Skin epidermis (tissue), 12 donors: ENCODE measurements around the gene ZNF335.

Source experiments
- H3K27ac ChIP-seq, 21 experiments: fragments of 200-600 bp; sonication (generic) in 11 of 21; one replicate each; pipeline ENCODE4 v1.5.0; 2020; ENCODE audit warnings: mild to moderate bottlenecking in 3 of 21, inconsistent platforms in 2 of 21, moderate library complexity in 2 of 21
- H3K4me3 ChIP-seq, 7 experiments: fragments of 200-600 bp; sonication (generic) in 2 of 7; one replicate each; pipeline ENCODE4 v1.5.0; 2020; ENCODE audit warnings: inconsistent platforms in 2 of 7, mild to moderate bottlenecking in 2 of 7, moderate library complexity in 1 of 7

ZNF335 gene

GRCh38 chr20:45981261-45981660, 9.3 kb upstream of the ZNF335 start:
- H3K27ac ChIP-seq, result no peak overlapping the region
- H3K4me3 ChIP-seq, result no peak overlapping the region

GRCh38 chr20:45976086-45976485, 4.1 kb upstream of the ZNF335 start:
- Histone ChIP-seq H3K4me3 (no peak overlapping the region), H3K27ac (no peak overlapping the region)

GRCh38 chr20:45975686-45976085, 3.7 kb upstream of the ZNF335 start:
- H3K4me3 ChIP-seq, result no peak overlapping the region

GRCh38 chr20:45974896-45975565, 3.0 kb upstream of the ZNF335 start:
- Histone ChIP-seq H3K4me3 (no peak overlapping the region), H3K27ac (peak overlapping the region in 2 of 21 experiments; percentile 1 to 5)

More at GRCh38 chr20:45975686-45976085, 3.7 kb upstream of the ZNF335 start:
- no peak overlapping the region for H3K27ac ChIP-seq

GRCh38 chr20:45972500-45973183, 639 bp upstream of the ZNF335 start:
- H3K27ac ChIP-seq, result peak overlapping the region in 19 of 21 experiments; percentile 98 to 100 (median 100)
- peak overlapping the region; percentile 65 to 94 (median 87) for H3K4me3 ChIP-seq

GRCh38 chr20:45971425-45971674, 653 bp downstream of the ZNF335 start:
- peak overlapping the region; percentile 98 to 100 (median 100) for H3K27ac ChIP-seq
- peak overlapping the region; percentile 65 to 94 (median 87) for H3K4me3 ChIP-seq

GRCh38 chr20:45970646-45971424, 1.2 kb downstream of the ZNF335 start:
- H3K27ac ChIP-seq, result peak overlapping the region; percentile 98 to 100 (median 100)
- peak overlapping the region; percentile 65 to 94 (median 87) for H3K4me3 ChIP-seq

- Histone ChIP-seq H3K27ac (peak overlapping the region in 13 of 21 experiments; percentile 8 to 100 (median 100)), H3K4me3 (peak overlapping the region in 4 of 7 experiments; percentile 65 to 94 (median 89))
Measured at GRCh38 chr20:45969712-45970634, 2.0 kb downstream of the ZNF335 start.

GRCh38 chr20:45968801-45969711, 2.9 kb downstream of the ZNF335 start:
- Histone ChIP-seq H3K4me3 (peak overlapping the region in 1 of 7 experiments; percentile 94), H3K27ac (peak overlapping the region in 7 of 21 experiments; percentile 3 to 100 (median 100))

GRCh38 chr20:45968081-45968671, 3.8 kb downstream of the ZNF335 start:
- Histone ChIP-seq H3K27ac (peak overlapping the region in 2 of 21 experiments; percentile 3 to 18), H3K4me3 (no peak overlapping the region)

GRCh38 chr20:45967551-45968080, 4.4 kb downstream of the ZNF335 start:
- Histone ChIP-seq H3K4me3 (no peak overlapping the region), H3K27ac (peak overlapping the region in 1 of 21 experiments; percentile 18)

- no peak overlapping the region for H3K4me3 ChIP-seq
- no peak overlapping the region for H3K27ac ChIP-seq
Measured at GRCh38 chr20:45965169-45966002, 6.6 kb downstream of the ZNF335 start.

GRCh38 chr20:45964006-45964400, 8.0 kb downstream of the ZNF335 start:
- Histone ChIP-seq H3K4me3 (no peak overlapping the region), H3K27ac (no peak overlapping the region)

- H3K4me3 ChIP-seq, result no peak overlapping the region
- H3K27ac ChIP-seq, result no peak overlapping the region
Measured at GRCh38 chr20:45963059-45964005, 8.7 kb downstream of the ZNF335 start.

- Histone ChIP-seq H3K4me3 (no peak overlapping the region), H3K27ac (no peak overlapping the region)
Measured at GRCh38 chr20:45962031-45962755, 9.8 kb downstream of the ZNF335 start.
